ENCODE data around the gene ID4.

GRCh38 chr6:19866173-19866984 is 29.2 kb downstream of the ID4 start:
- no peak for TF ChIP-seq SUZ12 (IDR thresholded peaks at IDR 0.05; ENCODE audit: low read length)
- TF ChIP-seq JUND (IDR thresholded peaks at IDR 0.05; ENCODE audit: low read length), result no peak

Data from H1 (cell line).